C4-2B (cell line): ENCODE measurements around the gene PRDM8.

Source experiments
- H3K27ac ChIP-seq: fragments of 450-650 bp; 2 replicates; pipeline ENCODE4 v1.5.1; 2017
- CTCF ChIP-seq: fragments of 450-650 bp; conservative IDR thresholded peaks from 2 replicates; pipeline ENCODE4 v1.5.1; 2017; ENCODE audit warnings: mild to moderate bottlenecking
- ZFX ChIP-seq: fragments of 450-650 bp; IDR thresholded peaks from 2 replicates; pipeline ENCODE4 v1.6.1; 2017

Gene PRDM8

GRCh38 chr4:80156410-80156809 is 40.9 kb upstream of the PRDM8 start:
- H3K27ac ChIP-seq, result no peak overlapping the region
- TF ChIP-seq CTCF, result no peak
- no peak for TF ChIP-seq ZFX

GRCh38 chr4:80161413-80162058 is 35.8 kb upstream of the PRDM8 start:
- H3K27ac ChIP-seq, result peak overlapping the region; percentile 37; the same call in 1 of the 2 replicates
- TF ChIP-seq CTCF, result no peak
- TF ChIP-seq ZFX, result no peak

GRCh38 chr4:80162418-80162817 is 34.9 kb upstream of the PRDM8 start:
- TF ChIP-seq CTCF, result no peak
- TF ChIP-seq ZFX, result no peak
- H3K27ac ChIP-seq, result no peak overlapping the region

GRCh38 chr4:80165855-80166254 is 31.4 kb upstream of the PRDM8 start:
- TF ChIP-seq CTCF, result no peak
- H3K27ac ChIP-seq, result no peak overlapping the region

GRCh38 chr4:80171251-80171650 is 26.1 kb upstream of the PRDM8 start:
- TF ChIP-seq CTCF (no peak), ZFX (no peak)

GRCh38 chr4:80171656-80172055 is 25.6 kb upstream of the PRDM8 start:
- no peak overlapping the region for H3K27ac ChIP-seq

More at GRCh38 chr4:80171251-80171650, 26.1 kb upstream of the PRDM8 start:
- H3K27ac ChIP-seq, result no peak overlapping the region

GRCh38 chr4:80172203-80172602 is 25.1 kb upstream of the PRDM8 start:
- H3K27ac ChIP-seq, result no peak overlapping the region
- TF ChIP-seq ZFX, result no peak
- TF ChIP-seq CTCF, result no peak

More at GRCh38 chr4:80171656-80172055, 25.6 kb upstream of the PRDM8 start:
- TF ChIP-seq CTCF (no peak), ZFX (no peak)
